GM21723 (cell line): ENCODE data around the gene KCNMB1.

Experiments
- ATAC-seq: cut with Tn5 transposase; IDR thresholded peaks from one replicate; pipeline ENCODE4 v1.9.1; 2021; ENCODE audit warnings: mild to moderate bottlenecking, moderate library complexity; ENCODE audit not compliant: unreplicated experiment

Gene KCNMB1

GRCh38 chr5:170345971-170346370 lies 43.2 kb downstream of the KCNMB1 start:
- ATAC-seq: no peak

DNA sequence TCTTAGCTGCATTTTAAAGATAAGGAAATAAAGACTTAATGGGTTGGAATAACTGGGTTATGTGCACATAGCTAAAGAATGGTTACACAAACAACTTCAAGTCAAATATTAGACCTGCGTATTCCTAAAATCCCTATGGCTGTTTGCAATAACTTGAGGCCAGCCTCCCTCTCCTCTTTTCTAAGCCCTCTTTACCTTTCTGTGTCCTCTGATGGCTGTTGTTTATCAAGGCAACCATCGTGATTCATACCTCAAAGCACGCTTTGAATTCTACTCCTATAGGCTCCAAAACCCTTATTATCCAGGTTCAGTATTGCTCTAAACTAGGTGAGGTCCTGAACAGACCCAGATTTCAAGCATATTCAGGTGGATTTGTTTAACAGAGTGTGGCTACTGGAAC lies 46.0 kb downstream of the KCNMB1 start:
- ATAC-seq: no peak

- no peak for ATAC-seq
Observed at GRCh38 chr5:170342153-170342725, 46.9 kb downstream of the KCNMB1 start.

DNA sequence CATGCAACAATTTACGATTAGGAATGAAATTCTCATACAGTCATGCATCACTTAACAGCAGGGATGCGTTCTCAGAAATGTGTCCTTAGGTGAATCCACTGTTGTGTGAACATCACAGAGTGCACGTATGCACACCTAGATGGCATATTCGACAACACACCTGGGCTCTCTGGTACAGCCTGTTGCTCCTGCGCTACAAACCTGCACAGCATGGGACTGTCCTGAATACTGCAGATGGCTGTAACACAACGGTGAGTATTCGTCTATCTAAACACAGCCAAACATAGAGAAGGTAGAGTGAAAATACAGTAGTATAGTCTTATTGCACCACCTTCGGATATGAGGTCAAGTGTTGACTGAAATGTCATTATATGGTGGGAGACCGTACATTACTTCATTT lies 47.6 kb downstream of the KCNMB1 start:
- ATAC-seq: no peak

- ATAC-seq: no peak
Observed at GRCh38 chr5:170339780-170340167, 49.4 kb downstream of the KCNMB1 start.

GRCh38 chr5:170338933-170339779 lies 50.0 kb downstream of the KCNMB1 start:
- peak; percentile 95 for ATAC-seq

- ATAC-seq: no peak
Observed at GRCh38 chr5:170338291-170338690, 50.9 kb downstream of the KCNMB1 start.

DNA sequence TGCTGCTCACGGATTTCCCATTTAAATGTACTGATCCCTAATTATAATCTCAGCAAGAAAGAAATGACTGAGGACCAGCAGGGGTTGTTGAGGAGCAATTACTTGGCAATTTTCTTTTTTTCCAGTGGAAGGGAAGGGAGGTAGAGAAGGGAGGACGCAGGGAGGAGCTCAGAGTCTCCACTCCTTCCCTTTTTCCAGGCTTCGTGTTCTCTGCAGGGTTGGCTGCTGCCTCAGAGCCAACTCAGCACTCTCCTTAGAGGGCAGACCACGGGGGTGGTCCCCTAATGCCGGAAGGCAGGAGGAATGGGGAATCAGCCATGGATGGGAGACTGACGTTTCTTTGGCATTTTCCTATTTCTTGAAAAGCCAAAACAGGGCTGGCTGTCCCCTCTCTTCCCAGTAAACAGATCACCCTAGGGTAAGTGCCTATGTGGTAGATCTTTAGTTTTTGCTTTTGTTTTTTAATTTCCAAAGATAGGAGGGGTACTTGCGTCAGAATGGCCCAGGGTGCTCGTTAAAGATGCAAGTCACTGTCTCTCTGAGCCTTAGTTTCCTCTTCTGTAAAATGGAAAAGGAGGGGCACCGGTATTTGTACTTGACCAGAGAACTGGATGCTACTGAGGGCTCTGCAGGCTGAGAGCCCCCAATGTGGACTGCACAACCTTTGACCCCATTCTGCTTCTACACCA lies 52.0 kb downstream of the KCNMB1 start:
- no peak for ATAC-seq

GRCh38 chr5:170336065-170336464 lies 53.1 kb downstream of the KCNMB1 start:
- ATAC-seq: no peak

DNA sequence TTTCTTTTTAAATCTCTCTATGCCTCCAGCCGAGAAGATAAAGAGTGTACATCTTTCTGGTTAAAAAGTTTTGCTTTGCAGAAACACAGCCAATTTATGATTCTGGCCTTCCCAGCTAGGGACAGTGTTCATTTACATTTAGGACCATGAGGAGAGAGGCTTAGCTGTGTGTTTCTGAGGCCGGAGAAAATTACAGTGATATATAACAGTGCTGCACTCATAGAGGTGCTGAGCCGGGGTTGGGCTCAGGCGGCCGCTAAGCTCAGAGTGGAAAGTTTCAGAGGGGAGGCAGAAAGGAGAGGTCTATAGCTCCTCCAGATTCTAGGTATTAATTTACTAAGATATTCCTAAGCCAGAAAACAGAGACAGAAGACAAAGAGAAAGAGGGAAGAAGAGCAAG lies 54.5 kb downstream of the KCNMB1 start:
- no peak for ATAC-seq

- ATAC-seq: peak; percentile 41
Observed at GRCh38 chr5:170333161-170333910, 55.8 kb downstream of the KCNMB1 start.

DNA sequence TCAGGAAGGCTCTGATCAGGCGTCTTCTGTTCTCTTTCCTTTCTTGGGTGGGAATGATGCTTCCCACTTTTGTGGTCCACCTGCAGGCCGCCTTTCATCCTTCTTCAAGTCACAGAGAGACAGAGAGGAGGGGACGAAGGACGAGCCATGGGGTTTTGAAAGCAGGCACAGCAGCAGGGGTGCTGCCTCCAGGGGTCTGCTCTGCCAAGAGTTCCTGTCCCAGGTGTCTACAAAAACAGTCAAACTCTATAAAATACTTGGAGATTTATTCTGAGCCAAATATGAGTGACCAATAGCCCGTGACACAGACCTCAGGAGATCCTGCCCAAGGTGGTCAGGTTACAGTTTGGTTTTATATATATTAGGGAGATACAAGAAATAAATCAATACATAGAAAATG lies 57.1 kb downstream of the KCNMB1 start:
- ATAC-seq: no peak

DNA sequence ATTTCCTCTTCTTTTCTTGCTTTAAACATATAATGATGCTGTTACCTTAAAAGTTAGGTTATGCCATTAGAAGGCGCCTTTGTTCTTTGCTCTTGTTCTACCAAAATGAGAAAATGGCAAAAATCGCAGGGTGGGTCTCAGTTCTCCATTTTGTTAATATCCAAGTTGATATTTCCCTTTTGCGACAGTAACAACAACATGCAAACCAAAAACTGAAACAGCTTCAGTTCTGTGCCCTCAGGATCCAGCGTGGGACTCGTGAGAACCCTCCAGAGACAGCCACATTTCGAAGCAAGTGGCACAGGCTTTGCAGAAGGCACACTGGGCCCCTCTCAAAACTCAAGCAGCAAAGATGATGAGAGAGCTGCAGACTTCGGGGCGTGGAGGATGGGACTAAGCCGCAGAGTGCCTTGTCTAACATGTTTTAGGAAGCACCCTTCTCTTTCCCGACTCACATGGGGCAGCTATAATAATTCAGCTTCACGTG lies 58.6 kb downstream of the KCNMB1 start:
- ATAC-seq: no peak

GRCh38 chr5:170329524-170329923 lies 59.6 kb downstream of the KCNMB1 start:
- ATAC-seq: no peak

- no peak for ATAC-seq
Observed at GRCh38 chr5:170327829-170328228, 61.3 kb downstream of the KCNMB1 start.

DNA sequence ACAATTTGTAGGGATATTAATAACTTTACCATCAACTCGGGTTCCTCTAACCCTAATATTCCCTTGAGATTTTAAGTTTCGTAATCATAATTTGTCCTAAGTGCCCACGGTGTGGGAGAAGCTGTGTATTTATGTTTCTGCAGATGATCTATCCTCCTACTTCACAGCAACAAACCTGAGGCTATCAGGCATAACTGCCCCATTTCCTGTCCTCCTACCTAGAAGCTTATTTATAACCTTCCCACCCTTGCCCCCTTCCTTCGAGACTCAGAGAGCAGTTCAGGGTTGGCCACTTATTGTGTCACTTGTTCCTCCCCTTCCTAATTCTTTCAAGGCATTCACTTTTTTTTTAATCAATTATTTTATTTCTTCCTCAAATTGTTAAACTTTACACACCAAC lies 62.0 kb downstream of the KCNMB1 start:
- ATAC-seq: peak; percentile 44
